Ishikawa (cell line): ENCODE data around the gene MMP14.

Experiments
- CEBPB ChIP-seq: IDR thresholded peaks from 2 replicates; pipeline ENCODE4 v1.6.1; 2012
- CREB1 ChIP-seq: IDR thresholded peaks from 2 replicates; pipeline ENCODE4 v1.6.1; 2012; ENCODE audit warnings: low read depth
- EGR1 ChIP-seq: IDR thresholded peaks from 2 replicates; pipeline ENCODE4 v1.6.1; 2012
- EP300 ChIP-seq: IDR thresholded peaks from 2 replicates; pipeline ENCODE4 v1.6.1; 2012; ENCODE audit warnings: borderline replicate concordance
- FOXM1 ChIP-seq: IDR thresholded peaks from 2 replicates; pipeline ENCODE4 v1.6.1; 2012; ENCODE audit warnings: low read depth, borderline replicate concordance
- MAX ChIP-seq: IDR thresholded peaks from 2 replicates; pipeline ENCODE4 v1.6.1; 2012
- NFIC ChIP-seq: IDR thresholded peaks from 2 replicates; pipeline ENCODE4 v1.6.1; 2012
- RAD21 ChIP-seq: IDR thresholded peaks from 2 replicates; pipeline ENCODE4 v1.6.1; 2012; ENCODE audit warnings: low read depth
- REST ChIP-seq: IDR thresholded peaks from 2 replicates; pipeline ENCODE4 v1.6.1; 2012; ENCODE audit warnings: low read depth, mild to moderate bottlenecking
- TAF1 ChIP-seq: IDR thresholded peaks from 2 replicates; pipeline ENCODE4 v1.6.1; 2012; ENCODE audit warnings: low read depth, mild to moderate bottlenecking
- TCF12 ChIP-seq: IDR thresholded peaks from 2 replicates; pipeline ENCODE4 v1.6.1; 2012; ENCODE audit warnings: low read depth
- TEAD4 ChIP-seq: IDR thresholded peaks from 2 replicates; pipeline ENCODE4 v1.6.1; 2012
- USF1 ChIP-seq: IDR thresholded peaks from 2 replicates; pipeline ENCODE4 v1.6.1; 2012
- YY1 ChIP-seq: IDR thresholded peaks from 2 replicates; pipeline ENCODE4 v1.6.1; 2012; ENCODE audit warnings: low read depth
- ZBTB7A ChIP-seq: IDR thresholded peaks from 2 replicates; pipeline ENCODE4 v1.6.1; 2012; ENCODE audit warnings: low read depth

Gene MMP14

GRCh38 chr14:22872033-22872832 lies 35.8 kb downstream of the MMP14 start:
- TF ChIP-seq REST (no peak), FOXM1 (no peak), TAF1 (peak; percentile 44; the same call in 1 of the 2 replicates), CREB1 (no peak), YY1 (peak; percentile 43; the same call in 1 of the 2 replicates), RAD21 (peak; percentile 81), NFIC (no peak), ZBTB7A (peak; percentile 82; the same call in 1 of the 2 replicates), CEBPB (no peak), MAX (peak; percentile 43; the same call in 1 of the 2 replicates), TEAD4 (no peak), USF1 (no peak), TCF12 (no peak), EP300 (no peak), EGR1 (no peak; the same call in 1 of the 2 replicates)

- no peak for TF ChIP-seq ZBTB7A
- TF ChIP-seq FOXM1 = no peak
- no peak for TF ChIP-seq RAD21
- no peak for TF ChIP-seq EGR1
- TF ChIP-seq REST = no peak
Observed at GRCh38 chr14:22872833-22873520, 36.6 kb downstream of the MMP14 start.

- TF ChIP-seq TEAD4 (no peak), REST (0 out of 2 replicates have a peak, but pooled peaks have one; percentile 15)
Observed at GRCh38 chr14:22875003-22875747, 38.8 kb downstream of the MMP14 start.

- TF ChIP-seq TEAD4 = no peak
- no peak for TF ChIP-seq REST
- no peak for TF ChIP-seq ZBTB7A
- TF ChIP-seq EGR1 = no peak
- TF ChIP-seq RAD21 = no peak
- no peak for TF ChIP-seq CREB1
- no peak for TF ChIP-seq USF1
- TF ChIP-seq EP300 = no peak
- TF ChIP-seq TCF12 = no peak
- no peak for TF ChIP-seq NFIC
- TF ChIP-seq MAX = no peak
- no peak for TF ChIP-seq TAF1
Observed at GRCh38 chr14:22875748-22876319, 39.4 kb downstream of the MMP14 start.
